Anterior cingulate cortex (tissue), 58 donors: ENCODE data around the gene LCLAT1.
"Not testable (repeated sequence)": the region's sequence is repeated elsewhere in the genome, so short reads cannot be mapped to it uniquely, and the experiment has no call there.

Source experiments
- DNase-seq, 58 donors: peaks; one replicate each; lab custom pipeline; 2025; lab: John Stamatoyannopoulos, UW

The LCLAT1 gene

GRCh38 chr2:30569946-30570345 lies 122.9 kb downstream of the LCLAT1 start:
- no peak for DNase-seq

- DNase-seq: no peak
Measured at GRCh38 chr2:30577151-30577550, 130.1 kb downstream of the LCLAT1 start.

GRCh38 chr2:30580391-30580790 lies 133.3 kb downstream of the LCLAT1 start:
- DNase-seq: no peak

GRCh38 chr2:30582521-30582920 lies 135.5 kb downstream of the LCLAT1 start:
- DNase-seq: no peak

- no peak for DNase-seq
Measured at GRCh38 chr2:30583204-30583749, 136.2 kb downstream of the LCLAT1 start.

GRCh38 chr2:30584116-30584515 lies 137.1 kb downstream of the LCLAT1 start:
- no peak for DNase-seq

GRCh38 chr2:30588994-30589393 lies 141.9 kb downstream of the LCLAT1 start:
- no peak for DNase-seq

- DNase-seq: no peak
Measured at GRCh38 chr2:30590407-30590806, 143.4 kb downstream of the LCLAT1 start.

- no peak for DNase-seq
Measured at GRCh38 chr2:30591186-30591585, 144.1 kb downstream of the LCLAT1 start.

- no peak for DNase-seq
Measured at GRCh38 chr2:30601375-30601774, 154.3 kb downstream of the LCLAT1 start.

GRCh38 chr2:30605197-30605596 lies 158.2 kb downstream of the LCLAT1 start:
- no peak for DNase-seq

- no peak for DNase-seq
Measured at GRCh38 chr2:30608643-30609042, 161.6 kb downstream of the LCLAT1 start.

- no peak for DNase-seq
Measured at GRCh38 chr2:30611583-30611982, 164.5 kb downstream of the LCLAT1 start.

- DNase-seq: no peak
Measured at GRCh38 chr2:30612371-30612770, 165.3 kb downstream of the LCLAT1 start.

GRCh38 chr2:30613001-30613400 lies 166.0 kb downstream of the LCLAT1 start:
- DNase-seq: no peak

GRCh38 chr2:30614227-30614626 lies 167.2 kb downstream of the LCLAT1 start:
- DNase-seq: not testable (repeated sequence)

- DNase-seq: no peak
Measured at GRCh38 chr2:30615926-30616325, 168.9 kb downstream of the LCLAT1 start.

- no peak for DNase-seq
Measured at GRCh38 chr2:30620102-30620501, 173.1 kb downstream of the LCLAT1 start.

GRCh38 chr2:30621836-30622235 lies 174.8 kb downstream of the LCLAT1 start:
- no peak for DNase-seq

- no peak for DNase-seq
Measured at GRCh38 chr2:30622452-30622851, 175.4 kb downstream of the LCLAT1 start.

GRCh38 chr2:30625276-30625675 lies 178.2 kb downstream of the LCLAT1 start:
- DNase-seq: no peak

- no peak for DNase-seq
Measured at GRCh38 chr2:30625701-30626100, 178.7 kb downstream of the LCLAT1 start.

- no peak for DNase-seq
Measured at GRCh38 chr2:30626397-30626796, 179.4 kb downstream of the LCLAT1 start.
